LNCAP (cell line): ENCODE data around the gene ARID5B.

ENCODE experiments used
- CTCF ChIP-seq: fragments of 450-650 bp; IDR thresholded peaks from 2 replicates; pipeline ENCODE4 v1.5.1; 2017; ENCODE audit warnings: mild to moderate bottlenecking

The ARID5B gene

DNA sequence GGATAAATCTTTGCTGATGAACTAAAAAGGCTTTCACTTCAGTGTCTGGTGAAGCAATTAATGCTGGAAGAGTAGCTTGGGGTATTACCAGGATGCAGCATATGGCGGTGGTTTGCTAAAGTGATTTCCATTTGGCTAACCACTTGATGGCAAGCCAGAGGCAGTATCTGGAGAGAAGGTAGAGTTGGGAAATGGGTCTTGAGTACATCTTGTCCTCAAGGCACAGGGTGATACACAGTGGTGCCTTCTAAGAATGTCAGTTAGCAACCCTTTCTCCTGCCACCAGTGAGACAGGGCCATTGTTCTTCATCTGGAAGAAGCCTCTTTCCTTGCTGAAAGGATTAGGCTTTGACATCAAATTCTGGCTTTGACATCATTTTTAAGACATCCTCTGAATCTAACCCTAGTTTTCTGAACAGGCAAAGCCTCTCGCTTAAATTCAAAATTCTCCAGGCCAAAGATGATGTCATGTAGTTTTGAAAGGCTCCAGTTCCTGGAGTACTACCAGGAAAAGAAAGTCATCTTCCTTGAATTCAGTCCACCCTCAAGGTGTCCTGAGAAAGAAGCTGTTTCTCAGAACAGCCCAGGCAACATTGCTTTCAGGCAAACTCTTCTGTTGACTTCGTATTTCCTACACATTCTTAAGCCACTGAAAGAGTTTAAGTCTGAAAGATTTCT lies 162.4 kb downstream of the ARID5B start:
- no peak for TF ChIP-seq CTCF

DNA sequence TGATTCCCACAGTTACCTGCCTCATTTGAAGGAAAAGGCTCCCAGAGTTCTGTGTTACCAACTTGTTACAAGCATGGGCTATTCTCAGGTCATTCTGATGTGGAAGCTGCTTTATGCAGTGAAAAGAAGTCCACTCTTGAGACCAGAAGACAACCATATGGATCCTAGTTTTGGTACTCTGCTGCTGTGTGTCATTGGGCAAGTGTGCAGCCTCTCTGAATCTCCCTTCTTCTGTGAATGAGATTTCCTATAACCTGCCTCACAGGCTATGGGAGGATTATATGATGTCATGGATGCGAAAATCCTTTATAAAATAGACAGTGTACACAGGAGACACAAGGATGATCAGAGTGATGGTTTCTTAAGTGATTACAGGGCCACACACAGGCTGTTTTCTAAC lies 166.1 kb downstream of the ARID5B start:
- TF ChIP-seq CTCF: no peak

GRCh38 chr10:62068464-62068863 lies 167.0 kb downstream of the ARID5B start:
- TF ChIP-seq CTCF: no peak

DNA sequence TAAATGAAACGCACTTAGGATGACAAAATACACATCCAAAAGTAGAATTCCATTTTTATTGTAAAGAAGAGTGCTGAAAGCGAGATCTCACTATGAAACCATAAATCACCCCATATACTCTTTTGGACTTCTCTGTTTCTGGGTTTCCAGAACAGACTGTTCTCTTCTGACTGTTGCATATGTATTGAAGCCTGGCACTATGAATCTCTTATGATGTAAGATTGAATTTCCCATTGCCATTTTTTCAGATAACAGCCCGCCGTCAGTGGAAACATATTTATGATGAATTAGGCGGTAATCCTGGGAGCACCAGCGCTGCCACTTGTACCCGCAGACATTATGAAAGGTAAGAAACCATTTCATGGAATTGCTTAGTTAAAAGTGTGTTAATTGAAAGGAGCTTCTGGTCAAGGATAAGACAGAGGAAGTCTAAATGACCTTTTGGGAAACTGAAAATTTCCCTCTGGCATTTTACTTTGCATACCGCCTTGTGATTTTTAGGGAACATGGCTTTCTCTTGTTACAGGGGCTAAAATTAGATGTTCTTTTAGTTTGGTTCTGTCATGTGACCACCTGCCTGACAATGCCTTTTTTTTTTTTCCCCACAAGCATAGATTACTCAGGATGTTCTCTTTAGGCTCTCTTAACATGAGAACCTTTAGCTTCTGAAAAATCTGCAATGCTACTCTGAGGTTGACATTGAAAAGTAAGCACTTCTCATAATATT lies 168.1 kb downstream of the ARID5B start:
- TF ChIP-seq CTCF: no peak

DNA sequence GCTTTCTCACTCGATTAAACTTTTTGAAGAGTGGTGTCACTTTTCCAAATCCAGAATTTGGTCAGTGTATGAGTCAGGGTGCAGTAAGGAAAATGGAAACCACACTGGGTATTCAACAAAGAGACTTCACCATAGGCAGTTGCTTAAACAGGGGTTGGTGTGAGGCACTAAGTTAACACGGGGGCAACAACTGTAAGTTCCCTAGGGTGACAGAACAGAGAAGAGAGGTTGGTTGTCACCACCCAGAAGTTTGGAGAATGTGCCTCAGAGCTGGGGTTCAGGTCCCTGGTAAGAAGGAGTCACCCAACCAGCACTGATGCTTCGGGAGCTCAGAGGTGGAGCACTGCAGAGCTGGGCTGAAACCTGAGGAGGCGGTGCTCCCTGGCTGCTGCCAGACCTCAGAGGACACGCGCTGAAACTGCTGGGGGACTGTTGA lies 170.4 kb downstream of the ARID5B start:
- TF ChIP-seq CTCF: no peak

DNA sequence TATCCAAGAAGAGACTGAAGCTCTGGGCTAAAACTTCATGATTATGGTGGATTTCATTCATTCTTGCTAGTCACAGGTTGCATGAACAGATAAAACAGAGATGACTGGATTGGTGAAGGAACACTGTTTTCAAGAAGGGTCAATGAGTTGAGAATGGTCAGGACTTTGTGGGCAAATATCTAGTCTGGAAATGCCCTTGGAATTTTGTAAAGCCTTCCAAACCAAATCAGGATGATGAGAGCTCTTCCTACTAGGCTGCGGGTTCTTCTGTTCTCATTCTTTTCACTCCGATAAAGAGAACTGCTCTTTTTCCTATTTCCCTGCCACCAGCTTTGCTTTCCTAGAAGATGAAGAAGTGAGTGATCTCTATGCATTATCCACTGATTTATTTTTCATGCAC lies 171.4 kb downstream of the ARID5B start:
- TF ChIP-seq CTCF: no peak

GRCh38 chr10:62073429-62073828 lies 171.9 kb downstream of the ARID5B start:
- TF ChIP-seq CTCF: no peak
